GM23338 (cell line): Measurements from ENCODE around the gene L1CAM. TPM values are rescaled to one million over a fixed set of nuclear protein-coding genes. Genes with fewer than 3 reads are reported as not detected.

Source experiments
- ATAC-seq: fragments of 200-7000 bp; cut with Tn5 transposase; 3 replicates; pipeline ENCODE4 v1.9.1; 2020
- DNase-seq: peaks from one replicate; pipeline ENCODE4 v3.0.0-alpha.2; 2015; ENCODE audit warnings: low spot score
- H2AFZ ChIP-seq: fragments of 200-600 bp; sonication (generic); 2 replicates; pipeline ENCODE4 v1.8.0; 2016; ENCODE audit warnings: antibody characterized with exemption, mild to moderate bottlenecking, moderate library complexity
- H3F3A ChIP-seq: fragments of 200-600 bp; sonication (generic); replicated peaks from 2 replicates; pipeline ENCODE4 v1.8.0; 2017; ENCODE audit warnings: antibody characterized with exemption, mixed run types, low read depth
- H3K27ac ChIP-seq: fragments of 200-600 bp; sonication (generic); 2 replicates; pipeline ENCODE4 v1.6.1; 2016; ENCODE audit warnings: low read depth
- H3K27me3 ChIP-seq: fragments of 200-600 bp; sonication (generic); 2 replicates; pipeline ENCODE4 v1.8.0; 2016; ENCODE audit warnings: mild to moderate bottlenecking, mixed run types, moderate library complexity; ENCODE audit not compliant: insufficient read depth
- H3K36me3 ChIP-seq: fragments of 200-600 bp; sonication (generic); 2 replicates; pipeline ENCODE4 v1.8.0; 2016; ENCODE audit warnings: mild to moderate bottlenecking; ENCODE audit not compliant: insufficient read depth
- H3K4me1 ChIP-seq: fragments of 200-600 bp; sonication (generic); 2 replicates; pipeline ENCODE4 v1.8.0; 2016; ENCODE audit warnings: mild to moderate bottlenecking, moderate library complexity; ENCODE audit not compliant: insufficient read depth
- H3K4me2 ChIP-seq: fragments of 200-600 bp; sonication (generic); 2 replicates; pipeline ENCODE4 v1.7.1; 2017; ENCODE audit warnings: mixed run types
- H3K4me3 ChIP-seq: fragments of 200-600 bp; sonication (generic); 2 replicates; pipeline ENCODE4 v1.6.1; 2016; ENCODE audit warnings: mixed run types
- H3K79me2 ChIP-seq: fragments of 200-600 bp; sonication (generic); replicated peaks from 2 replicates; pipeline ENCODE4 v1.8.0; 2017; ENCODE audit warnings: mild to moderate bottlenecking; ENCODE audit not compliant: insufficient read depth
- H3K9me2 ChIP-seq: fragments of 200-600 bp; sonication (generic); 2 replicates; pipeline ENCODE4 v1.8.0; 2017; ENCODE audit not compliant: insufficient read depth
- H4K20me1 ChIP-seq: fragments of 200-600 bp; sonication (generic); replicated peaks from 2 replicates; pipeline ENCODE4 v1.8.0; 2017; ENCODE audit warnings: mild to moderate bottlenecking; ENCODE audit not compliant: insufficient read depth
- H3K27ac Mint-ChIP-seq: 2 replicates; pipeline ENCODE4 v1.8.0; 2020; ENCODE audit warnings: inconsistent platforms, mild to moderate bottlenecking, moderate library complexity, mixed read lengths
- H3K27me3 Mint-ChIP-seq: 3 replicates; pipeline ENCODE4 v1.8.0; 2022; ENCODE audit warnings: low read depth, mild to moderate bottlenecking, moderate library complexity, mixed read lengths, inconsistent platforms; ENCODE audit not compliant: insufficient read depth, poor library complexity
- H3K36me3 Mint-ChIP-seq: 3 replicates; pipeline ENCODE4 v1.8.0; 2021; ENCODE audit warnings: low read depth, mild to moderate bottlenecking, inconsistent platforms, moderate library complexity, mixed read lengths
- H3K4me1 Mint-ChIP-seq: 3 replicates; pipeline ENCODE4 v1.8.0; 2020; ENCODE audit warnings: mild to moderate bottlenecking, inconsistent platforms, mixed read lengths
- H3K4me3 Mint-ChIP-seq: 3 replicates; pipeline ENCODE4 v1.8.0; 2021; ENCODE audit warnings: moderate library complexity, mild to moderate bottlenecking, inconsistent platforms, mixed read lengths
- H3K9me3 Mint-ChIP-seq: 3 replicates; pipeline ENCODE4 v1.8.0; 2020; ENCODE audit warnings: moderate library complexity, mild to moderate bottlenecking, inconsistent platforms, mixed read lengths
- CREB1 ChIP-seq: fragments of 250-450 bp; sonication (Bioruptor Pico); IDR thresholded peaks from 2 replicates; pipeline ENCODE4 v1.5.0; 2020; ENCODE audit warnings: low read depth, mild to moderate bottlenecking, moderate library complexity
- CTCF ChIP-seq, 2 experiments: fragments of 200-600 bp in 1 of 2; sonication (generic) in 1 of 2; conservative IDR thresholded peaks; 2 replicates each; pipeline versions ENCODE4 v1.5.1 to v1.6.1; 2016 to 2017; ENCODE audit warnings: antibody characterized with exemption in 2 of 2, low read depth in 2 of 2, mild to moderate bottlenecking in 2 of 2, moderate library complexity in 1 of 2
- EZH2 ChIP-seq: fragments of 200-600 bp; sonication (generic); IDR thresholded peaks from one replicate; pipeline ENCODE4 v1.8.0; 2017; ENCODE audit warnings: antibody characterized with exemption, mild to moderate bottlenecking, low read depth; ENCODE audit not compliant: unreplicated experiment
- EZH2phosphoT487 ChIP-seq: fragments of 200-600 bp; sonication (generic); IDR thresholded peaks from one replicate; pipeline ENCODE4 v1.8.1; 2018; ENCODE audit warnings: antibody characterized with exemption; ENCODE audit not compliant: unreplicated experiment
- JUNB ChIP-seq: IDR thresholded peaks from one replicate; pipeline ENCODE4 v1.6.1; 2016; ENCODE audit warnings: antibody characterized with exemption; ENCODE audit not compliant: unreplicated experiment
- NANOG ChIP-seq: IDR thresholded peaks from 2 replicates; pipeline ENCODE4 v1.6.1; 2016; ENCODE audit warnings: antibody characterized with exemption, borderline replicate concordance
- POLR2AphosphoS5 ChIP-seq: IDR thresholded peaks from 2 replicates; pipeline ENCODE4 v1.6.1; 2016; ENCODE audit warnings: antibody characterized with exemption, low read depth
- REST ChIP-seq: IDR thresholded peaks from one replicate; pipeline ENCODE4 v1.6.1; 2018; ENCODE audit warnings: antibody characterized with exemption; ENCODE audit not compliant: unreplicated experiment
- ZNF331 ChIP-seq: fragments of 250-450 bp; sonication (Bioruptor Pico); IDR thresholded peaks from 2 replicates; pipeline ENCODE4 v1.5.0; 2020; ENCODE audit warnings: low read depth, mild to moderate bottlenecking, moderate library complexity
- polyA plus RNA-seq: library from polyadenylated mRNA; unstranded; fragments of >200 nt; fragmentation: Nextera tagmentation; extraction: Ambion mirVana; gene quantifications from 2 replicates; pipeline ENCODE4 v1.2.1, GENCODE V29; 2016
- total RNA-seq: library from RNA; depleted of rRNA; stranded (reverse); fragments of >200 nt; shearing (Covaris generic); gene quantifications from 2 replicates; pipeline ENCODE4 v1.2.3, GENCODE V29; 2014

Gene L1CAM
- total and polyA plus RNA-seq, 2 experiments from 2014 or later = 7.4 to 29.2 TPM

- TF ChIP-seq REST (no peak), CREB1 (CRISPR knock-in tag) (no peak), CTCF (conservative IDR thresholded peaks at IDR 0.05; ENCODE audit: low read depth in 2 of 2) (no peak), ZNF331 (CRISPR knock-in tag) (no peak), JUNB (no peak)
Measured at GRCh38 chrX:153853902-153854267, 32.1 kb downstream of the L1CAM start (continued).

- Mint-ChIP-seq H3K4me3 (no peak overlapping the region), H3K27ac (no peak overlapping the region), H3K4me1 (peaks cover 27% of the 10 kb centered on the region), H3K9me3 (no peaks in the 10 kb centered on the region; the same call in 2 of the 3 replicates), H3K27me3 (peaks cover 12% of the 10 kb centered on the region), H3K36me3 (no peaks in the 10 kb centered on the region)
- no peak overlapping the region for H3K4me3 ChIP-seq
- H3K36me3 ChIP-seq = no peaks in the 10 kb centered on the region
- no peaks in the 10 kb centered on the region for H3K9me2 ChIP-seq
- peaks cover 12% of the 10 kb centered on the region for H3K4me1 ChIP-seq
- no peaks in the 10 kb centered on the region for H4K20me1 ChIP-seq
- DNase-seq (no peak), ATAC-seq (no peak)
- H3K79me2 ChIP-seq = no peaks in the 10 kb centered on the region
- H3K4me2 ChIP-seq = no peak overlapping the region
- H3K27ac ChIP-seq = no peak overlapping the region
- no peaks in the 10 kb centered on the region for H3F3A ChIP-seq
- no peak for TF ChIP-seq POLR2AphosphoS5
- no peak for TF ChIP-seq EZH2phosphoT487
- no peak for TF ChIP-seq EZH2
- TF ChIP-seq NANOG = no peak
- no peak overlapping the region for H2AFZ ChIP-seq
- no peaks in the 10 kb centered on the region for H3K27me3 ChIP-seq
Measured at GRCh38 chrX:153853180-153853901, 32.6 kb downstream of the L1CAM start.
